Measurements from ENCODE around the gene NT5C.
"Not testable (repeated sequence)": the region's sequence is repeated elsewhere in the genome, so short reads cannot be mapped to it uniquely, and the experiment has no call there.

The NT5C gene

GRCh38 chr17:75131278-75132017 is at the start of gene NT5C:
Gene NT5C, minus strand, starts transcription at chr17:75131742. Its CDS starts 35 bp downstream, at chr17:75131707.
- peak; percentile 56 for DNase-seq

- DNase-seq = no peak
Measured at GRCh38 chr17:75181110-75181509, 49.6 kb upstream of the NT5C start.

GRCh38 chr17:75178453-75178852 is 46.9 kb upstream of the NT5C start:
- DNase-seq = no peak

- DNase-seq = no peak
Measured at GRCh38 chr17:75176625-75177024, 45.1 kb upstream of the NT5C start.

GRCh38 chr17:75174996-75175395 is 43.5 kb upstream of the NT5C start:
- no peak for DNase-seq

- no peak for DNase-seq
Measured at GRCh38 chr17:75173526-75173925, 42.0 kb upstream of the NT5C start.

DNA sequence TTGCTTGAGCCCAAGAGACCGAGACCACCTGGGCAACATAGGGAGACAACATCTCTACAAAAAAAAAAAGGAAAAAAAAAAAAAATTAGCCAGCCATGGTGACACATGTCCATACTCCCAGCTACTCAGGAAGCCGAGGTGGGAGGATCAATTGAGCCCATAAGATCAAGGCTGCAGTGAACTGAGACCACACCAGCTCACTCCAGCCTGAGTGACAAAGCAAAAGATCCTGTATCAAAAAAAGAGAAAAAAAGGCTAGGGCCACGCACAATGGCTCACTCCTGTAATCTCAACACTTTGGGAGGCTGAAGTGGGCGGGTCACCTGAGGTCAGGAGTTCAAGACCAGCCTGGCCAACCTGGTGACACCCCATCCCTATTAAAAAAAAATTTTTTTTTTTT is 37.5 kb upstream of the NT5C start:
- no peak for DNase-seq

- DNase-seq = not testable (repeated sequence)
Measured at GRCh38 chr17:75164606-75165005, 33.1 kb upstream of the NT5C start.

GRCh38 chr17:75163074-75163473 is 31.5 kb upstream of the NT5C start:
- no peak for DNase-seq

- no peak for DNase-seq
Measured at GRCh38 chr17:75160211-75160610, 28.7 kb upstream of the NT5C start.

- no peak for DNase-seq
Measured at GRCh38 chr17:75159196-75160031, 27.9 kb upstream of the NT5C start.

DNA sequence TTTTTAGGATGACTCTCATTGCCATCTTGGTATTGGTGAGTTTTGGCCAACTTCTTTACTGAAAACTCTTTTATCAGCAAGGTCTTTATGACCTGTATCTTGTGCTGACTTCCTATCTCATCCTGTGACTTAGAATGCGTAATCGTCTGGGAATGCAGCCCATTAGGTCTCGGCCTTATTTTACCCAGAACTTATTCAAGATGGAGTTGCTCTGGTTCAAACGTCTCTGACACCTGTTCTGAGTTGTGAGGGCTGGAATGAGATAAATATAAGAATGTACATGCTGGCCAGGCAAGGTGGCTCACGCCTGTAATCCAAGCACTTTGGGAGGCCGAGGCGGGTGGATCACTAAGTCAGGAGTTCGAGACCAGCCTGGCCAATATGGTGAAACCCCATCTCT is 26.9 kb upstream of the NT5C start:
- DNase-seq = not testable (repeated sequence)

GRCh38 chr17:75155191-75155601 is 23.7 kb upstream of the NT5C start:
- DNase-seq = no peak

DNA sequence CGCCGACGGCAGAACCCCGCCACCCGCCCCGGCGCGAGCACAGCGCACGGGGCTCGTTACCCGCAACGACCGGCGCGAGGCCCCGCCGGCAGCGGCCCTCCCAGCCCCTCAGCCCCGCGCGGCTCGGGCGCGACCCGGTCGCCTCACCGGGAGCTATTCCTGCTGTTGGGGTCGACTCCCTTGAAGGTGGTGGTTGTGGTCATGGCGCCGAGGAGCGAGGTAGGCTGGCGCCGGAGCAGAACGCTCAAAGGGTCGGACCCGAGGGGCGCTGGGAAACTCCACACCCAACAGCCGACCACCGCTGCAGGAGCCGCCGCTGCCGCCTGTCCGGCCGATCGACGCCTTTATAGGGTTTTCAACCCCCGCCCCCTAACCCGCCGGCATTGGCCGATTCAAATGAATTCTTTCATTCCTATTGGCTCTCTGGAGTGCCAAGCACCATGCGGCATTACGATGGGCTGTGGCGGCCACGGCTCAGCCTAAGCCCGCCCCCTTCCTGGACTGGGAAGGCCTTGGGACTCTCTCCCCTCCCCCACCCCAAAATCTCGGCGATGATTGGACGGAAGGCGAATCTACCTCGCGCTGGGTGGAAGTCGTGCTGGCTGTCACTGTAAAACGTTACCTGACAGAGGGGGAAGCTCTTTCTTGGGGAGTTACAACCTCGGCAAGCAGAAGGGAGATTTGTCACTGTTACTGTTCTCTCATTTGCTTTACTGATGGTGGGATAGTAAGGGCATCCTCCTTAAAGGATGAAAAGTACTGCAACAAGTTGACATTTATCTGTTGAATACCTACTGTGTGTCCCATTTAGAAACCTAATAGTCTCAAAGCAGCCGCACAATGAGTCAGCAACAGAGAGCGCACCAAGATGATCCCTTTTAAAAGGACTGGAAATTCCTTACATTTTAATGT is 22.9 kb upstream of the NT5C start, which contains the start of gene JPT1:
Gene JPT1, minus strand, starts transcription at position 318 of the 912 bp plus-strand sequence. Its CDS starts 115 bp downstream, at position 203.
- peak; percentile 84 for DNase-seq

DNA sequence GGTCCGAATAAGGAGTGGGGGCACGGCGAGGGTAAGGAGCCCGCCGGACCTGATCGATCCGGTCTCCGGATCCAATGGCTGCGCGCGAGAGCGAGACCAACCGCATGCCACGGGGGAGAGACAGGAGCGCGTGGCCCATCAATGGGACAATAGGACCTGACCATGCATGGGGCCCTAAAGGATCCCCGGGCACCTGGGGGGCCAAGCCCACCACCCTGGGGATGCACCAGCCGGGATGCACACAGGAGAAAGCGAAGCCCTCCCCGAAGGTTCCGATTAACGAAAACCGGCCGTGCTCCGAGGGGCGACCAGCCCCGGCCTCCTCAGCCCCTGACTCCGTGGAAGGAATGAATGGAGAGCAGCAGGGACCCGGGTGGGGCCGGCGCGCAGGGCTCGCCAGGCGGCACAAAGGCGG is 22.2 kb upstream of the NT5C start:
- no peak for DNase-seq

- no peak for DNase-seq
Measured at GRCh38 chr17:75152922-75153779, 21.6 kb upstream of the NT5C start.

GRCh38 chr17:75152523-75152921 is 21.0 kb upstream of the NT5C start:
- no peak for DNase-seq

- no peak for DNase-seq
Measured at GRCh38 chr17:75151930-75152329, 20.4 kb upstream of the NT5C start.

GRCh38 chr17:75147878-75148546 is 16.5 kb upstream of the NT5C start:
- no peak for DNase-seq

- no peak for DNase-seq
Measured at GRCh38 chr17:75146592-75146991, 15.1 kb upstream of the NT5C start.

DNA sequence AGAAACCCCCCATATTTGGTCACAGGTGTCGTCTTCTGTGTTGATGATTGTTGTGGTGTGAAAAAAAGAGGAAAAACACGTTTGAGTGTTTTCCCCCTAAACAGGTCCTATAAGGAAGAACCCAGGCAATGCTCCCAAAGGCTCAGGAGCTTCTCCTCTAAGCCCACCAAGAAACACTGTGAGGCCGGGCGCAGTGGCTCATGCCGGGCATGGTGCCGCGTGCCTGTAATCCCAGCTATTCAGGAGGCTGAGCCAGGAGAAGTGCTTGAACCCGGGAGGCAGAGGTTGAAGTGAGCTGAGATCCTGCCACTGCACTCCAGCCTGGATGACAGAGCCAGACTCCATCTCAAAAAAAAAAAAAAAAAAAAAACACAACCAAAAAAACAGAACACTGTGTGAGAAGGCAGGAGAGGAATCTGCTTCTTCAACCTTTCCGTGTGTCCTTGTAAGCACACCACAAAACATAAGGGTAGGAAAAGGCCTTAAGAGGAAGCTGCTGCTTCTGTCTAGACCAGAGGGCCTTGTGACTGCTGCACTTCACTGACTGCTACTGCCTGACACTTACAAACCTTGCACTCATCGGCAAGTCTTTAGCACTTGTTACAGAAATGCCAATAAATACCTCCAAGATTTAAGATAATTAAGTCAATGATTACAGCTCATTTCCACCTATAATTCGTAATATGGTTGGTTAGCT is 13.4 kb upstream of the NT5C start:
- no peak for DNase-seq

All from 8988T (cell line).